Stimulated activated CD4-positive, alpha-beta T cell treated with anti-CD3 and anti-CD28 coated beads, TNF-alpha, amount 100 ng/mL, for 4 hours (primary cell): Measurements from ENCODE around the gene ACOXL.
"Not testable (repeated sequence)": the region's sequence is repeated elsewhere in the genome, so short reads cannot be mapped to it uniquely, and the experiment has no call there.

ENCODE experiments used
- DNase-seq, 3 experiments: peaks; one replicate each; pipeline ENCODE4 v3.0.0-alpha.2; 2020; ENCODE audit warnings: low read depth in 3 of 3

Gene ACOXL

DNA sequence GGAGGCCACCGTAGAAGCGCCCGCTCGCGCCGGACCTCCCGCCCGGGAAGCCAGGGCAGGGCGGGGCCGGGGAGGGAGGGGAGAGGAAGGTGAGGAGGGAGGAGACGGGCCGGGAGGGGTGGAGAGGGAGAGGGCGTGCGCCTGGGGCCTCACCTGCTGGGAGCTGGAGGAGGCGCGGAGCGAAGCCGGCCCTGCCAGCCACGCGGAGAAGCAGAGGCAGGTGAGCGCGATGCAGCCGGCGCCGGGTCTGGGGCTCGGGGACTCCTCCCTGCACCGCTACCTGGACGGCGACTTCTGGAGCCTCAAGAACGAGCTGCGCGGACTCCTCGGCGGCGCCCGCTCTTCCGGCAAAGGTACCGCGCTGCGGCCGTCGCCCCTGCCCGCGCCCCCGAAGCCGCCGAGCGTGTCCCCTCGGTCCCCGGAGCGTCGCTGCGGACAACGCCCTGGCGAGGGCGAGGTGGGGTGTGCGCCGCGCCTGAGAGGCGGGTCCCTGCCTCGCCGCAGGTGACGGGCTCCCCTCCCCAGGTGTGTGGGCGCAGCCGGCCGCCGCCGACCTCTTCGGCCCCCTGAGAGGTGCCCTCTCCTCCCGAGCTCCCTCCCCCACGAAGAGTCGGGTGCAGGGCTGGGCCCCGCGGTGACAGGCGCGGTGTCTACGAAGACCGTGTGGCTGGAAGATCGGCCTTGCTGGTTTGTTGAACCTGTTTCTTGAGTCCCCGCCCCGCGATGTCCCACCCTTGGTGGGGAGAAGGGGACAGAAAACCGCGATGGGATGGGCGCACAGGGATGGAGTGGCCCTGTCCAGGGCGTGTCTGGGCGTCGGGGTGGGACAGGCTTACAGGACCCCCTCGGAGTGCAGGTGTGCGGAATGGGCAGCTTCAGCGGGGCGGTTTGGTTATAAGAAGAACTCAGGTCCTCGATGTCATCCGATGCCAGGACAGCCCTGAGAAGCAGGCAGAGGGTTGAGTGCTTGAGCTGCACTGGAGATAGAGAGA, at the start of gene ACOXL:
Gene ACOXL, plus strand, starts transcription at position 152 of the 992 bp plus-strand sequence. CDS start 35,817 bp downstream, outside the sequence.
- DNase-seq: no peak

DNA sequence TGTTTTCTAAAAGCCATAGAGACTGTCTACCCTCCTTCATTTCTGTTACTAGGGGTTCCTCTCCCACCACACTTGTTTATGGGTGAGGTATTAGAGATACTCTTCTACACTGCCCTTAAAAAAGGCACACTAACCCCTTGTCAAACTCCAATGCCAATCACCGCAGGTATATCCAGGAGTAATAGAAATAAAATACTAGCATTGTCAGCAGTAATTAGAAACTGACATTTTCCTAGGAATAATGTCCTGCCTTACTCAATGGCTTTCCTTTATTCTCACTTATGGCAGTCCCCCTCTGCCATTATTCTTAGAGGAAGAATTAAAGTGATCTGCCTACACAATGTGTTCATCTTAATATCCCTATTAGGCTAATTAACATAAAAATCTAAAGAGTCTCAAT, 49.5 kb upstream of the ACOXL start:
- DNase-seq: no peak

- DNase-seq: not testable (repeated sequence)
Observed at GRCh38 chr2:110687775-110688484, 44.4 kb upstream of the ACOXL start.

DNA sequence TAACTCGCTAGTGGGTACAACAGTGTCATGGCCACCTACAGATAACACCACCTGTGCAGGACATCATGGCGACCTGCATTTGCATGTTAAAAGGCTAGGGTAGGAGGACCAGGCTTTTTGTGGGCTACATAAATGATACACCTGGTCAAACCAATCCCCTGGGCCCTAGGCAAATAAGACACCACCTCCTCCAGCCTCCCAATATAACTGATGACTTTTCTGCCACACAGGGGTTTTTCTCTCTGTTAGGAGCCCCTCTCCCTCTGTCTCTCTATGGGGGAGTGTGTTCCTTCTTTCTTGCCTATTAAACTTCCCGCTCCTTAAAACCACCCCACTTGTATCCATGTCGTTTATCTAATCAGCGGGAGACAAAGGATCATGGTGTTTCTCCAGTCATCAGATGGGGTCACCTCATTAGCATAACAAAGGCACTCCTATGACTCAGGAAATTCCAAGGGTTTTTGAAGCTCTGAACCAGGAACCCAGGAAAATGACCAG, 43.7 kb upstream of the ACOXL start:
- no peak for DNase-seq

GRCh38 chr2:110690083-110690965, 42.0 kb upstream of the ACOXL start:
- no peak for DNase-seq

DNA sequence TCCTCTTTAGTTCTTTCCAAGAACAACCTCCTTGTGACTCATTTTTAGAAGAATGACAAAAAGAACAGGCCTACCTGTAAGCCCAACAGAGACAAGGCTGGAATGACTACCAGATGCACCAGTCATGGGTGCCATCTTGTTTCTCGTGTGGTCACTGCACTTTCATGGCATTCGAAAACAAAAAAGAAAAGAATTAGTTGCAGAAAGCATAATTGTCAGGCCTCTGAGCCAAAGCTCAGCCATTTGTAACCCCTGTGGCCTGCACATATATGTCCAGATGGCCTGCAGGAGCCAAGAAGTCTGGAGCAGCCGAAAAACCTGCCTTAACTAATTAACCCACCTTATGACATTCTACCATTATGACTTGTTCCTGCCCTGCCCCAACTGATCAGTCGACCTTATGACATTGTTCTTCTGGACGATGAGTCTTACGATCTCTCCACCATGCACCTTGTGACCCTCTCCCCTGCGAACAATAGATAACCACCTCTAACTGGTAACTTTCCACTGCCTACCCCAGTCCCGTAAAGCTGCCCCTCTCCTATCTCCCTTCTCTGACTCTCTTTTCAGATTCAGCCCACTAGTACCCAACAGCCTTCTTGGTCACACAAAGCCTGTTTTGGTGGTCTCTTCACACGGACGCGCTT, 40.6 kb upstream of the ACOXL start:
- DNase-seq: no peak

DNA sequence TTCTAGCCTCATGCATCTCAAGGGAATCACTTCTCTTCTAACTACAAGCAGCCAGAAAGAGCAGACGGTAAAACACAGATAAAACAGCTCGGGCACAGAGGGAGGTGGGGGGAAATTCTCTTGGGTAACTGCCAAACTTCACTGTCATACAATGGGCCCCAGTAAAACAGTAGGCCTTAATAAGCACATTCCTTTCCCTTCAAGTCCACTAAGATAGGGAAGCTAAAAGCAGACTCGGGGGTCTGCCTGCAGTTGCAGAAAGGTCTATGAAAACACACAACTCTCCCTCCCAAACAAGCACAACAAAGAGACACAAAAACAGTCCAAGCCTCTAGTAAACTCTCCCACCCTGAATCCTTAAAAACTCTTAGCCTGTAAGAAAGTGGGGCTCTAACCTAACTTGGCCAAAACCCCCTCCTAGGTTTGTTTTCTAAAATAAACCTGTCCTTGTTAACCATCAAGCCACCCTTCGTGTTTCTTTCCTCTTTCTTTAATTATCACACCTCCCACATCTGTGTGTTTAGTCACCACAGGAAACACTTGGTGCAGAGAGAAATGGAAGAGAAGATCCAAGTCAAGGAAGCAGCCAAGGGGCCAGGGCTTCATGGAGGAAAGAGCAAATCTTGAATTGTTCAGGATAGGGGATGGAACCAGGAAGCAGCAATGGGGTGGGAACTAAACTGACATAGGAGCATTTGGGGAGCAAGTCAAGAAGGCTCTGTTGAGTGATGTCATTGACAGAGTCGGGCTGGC, 37.1 kb upstream of the ACOXL start:
- DNase-seq: not testable (repeated sequence)

DNA sequence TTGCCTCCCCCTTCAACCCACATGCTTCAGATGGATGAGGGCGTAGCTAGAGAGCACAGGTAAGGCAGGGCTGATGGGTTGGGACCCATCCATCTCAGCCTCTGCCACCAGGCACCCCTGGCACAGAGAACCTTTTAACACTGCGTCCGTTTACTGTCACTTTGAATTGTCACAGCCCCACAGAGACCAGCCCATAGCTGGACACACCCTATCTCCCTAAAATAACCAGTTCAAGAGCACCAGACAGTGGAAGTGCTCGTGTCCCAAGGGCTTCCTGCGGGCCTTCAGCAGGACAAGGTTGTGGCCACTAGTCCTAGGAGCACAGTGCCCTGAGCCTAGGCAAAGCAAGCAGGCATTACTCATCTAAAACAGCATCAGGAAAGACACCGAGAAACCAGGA, 34.1 kb upstream of the ACOXL start:
- not testable (repeated sequence) for DNase-seq

DNA sequence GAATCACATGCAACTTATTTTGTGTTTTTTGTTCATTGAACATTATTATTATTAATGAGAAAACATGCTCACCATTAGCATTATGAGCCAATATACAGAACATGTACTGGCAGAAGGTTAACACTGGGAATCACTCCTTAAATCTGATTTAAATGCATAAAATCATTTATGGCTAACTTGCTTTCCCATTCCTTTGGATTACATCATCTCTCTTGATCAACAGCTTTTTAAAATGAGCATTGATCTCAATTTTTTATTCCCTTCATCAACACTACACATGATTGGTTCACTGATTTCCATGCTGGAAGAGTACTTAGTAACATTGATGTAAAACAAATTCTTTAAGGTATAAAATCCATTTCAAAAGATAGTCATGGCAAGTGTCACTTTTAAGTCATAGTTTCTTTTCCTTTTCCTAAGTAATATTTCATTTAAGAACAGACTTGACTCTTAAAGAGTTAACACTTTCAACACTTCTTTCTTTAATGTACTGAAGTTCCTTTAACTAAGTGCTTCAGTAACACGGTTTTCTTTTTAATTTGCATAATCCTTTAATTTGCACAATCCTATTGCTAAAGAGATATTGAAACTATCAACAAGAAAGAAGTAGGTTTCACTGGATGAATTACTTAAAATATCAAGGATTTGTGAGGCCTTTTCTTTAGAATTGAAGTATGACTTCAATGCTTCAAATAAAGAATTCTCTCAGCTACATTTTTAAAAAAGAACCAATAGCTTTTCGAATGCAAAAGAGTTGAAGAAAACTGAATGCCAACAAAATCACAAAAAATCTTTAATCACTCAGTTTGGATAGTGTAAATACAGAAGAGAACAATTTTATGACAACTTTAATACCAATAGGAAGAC, 29.6 kb upstream of the ACOXL start:
- DNase-seq: no peak

GRCh38 chr2:110707386-110707965, 24.9 kb upstream of the ACOXL start:
- DNase-seq: no peak

DNA sequence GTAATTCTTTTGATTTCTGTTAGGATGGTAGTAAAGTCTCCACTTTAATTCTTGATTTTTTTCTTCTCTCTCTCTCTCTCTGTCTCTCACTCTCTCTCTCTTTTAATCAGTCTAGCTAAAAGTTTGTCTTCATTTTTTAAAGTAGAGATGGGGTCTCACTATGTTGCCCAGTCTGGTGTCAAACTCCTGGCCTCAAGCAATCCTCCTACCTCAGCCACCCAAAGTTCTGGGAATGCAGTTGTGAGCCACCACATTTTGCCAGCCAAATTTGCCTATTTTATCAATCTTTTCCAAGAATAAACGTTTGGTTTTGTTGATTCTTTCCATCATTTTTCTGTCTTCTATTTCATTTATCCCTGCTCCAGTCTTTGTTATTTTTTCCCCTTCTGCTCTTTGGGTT, 23.9 kb upstream of the ACOXL start:
- DNase-seq: no peak

DNA sequence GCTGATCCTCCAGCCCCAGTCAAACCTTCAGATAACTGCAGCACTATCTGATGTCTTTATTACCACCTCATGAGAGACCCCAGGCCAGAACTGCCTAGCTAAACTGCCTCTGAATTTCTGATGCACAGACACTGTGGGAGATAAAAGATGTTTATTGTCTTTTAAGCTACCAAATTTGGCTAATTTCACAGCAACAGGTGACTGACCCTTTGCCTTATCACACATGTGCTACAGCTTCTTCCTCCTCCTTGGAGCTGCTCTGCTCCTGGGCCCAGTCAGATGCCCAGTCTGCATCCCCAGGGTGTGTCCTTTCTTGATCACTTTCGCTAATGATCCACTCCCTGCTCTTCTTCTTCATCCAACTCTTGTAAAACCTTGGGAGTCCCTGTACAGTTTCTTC, 19.6 kb upstream of the ACOXL start:
- no peak for DNase-seq

DNA sequence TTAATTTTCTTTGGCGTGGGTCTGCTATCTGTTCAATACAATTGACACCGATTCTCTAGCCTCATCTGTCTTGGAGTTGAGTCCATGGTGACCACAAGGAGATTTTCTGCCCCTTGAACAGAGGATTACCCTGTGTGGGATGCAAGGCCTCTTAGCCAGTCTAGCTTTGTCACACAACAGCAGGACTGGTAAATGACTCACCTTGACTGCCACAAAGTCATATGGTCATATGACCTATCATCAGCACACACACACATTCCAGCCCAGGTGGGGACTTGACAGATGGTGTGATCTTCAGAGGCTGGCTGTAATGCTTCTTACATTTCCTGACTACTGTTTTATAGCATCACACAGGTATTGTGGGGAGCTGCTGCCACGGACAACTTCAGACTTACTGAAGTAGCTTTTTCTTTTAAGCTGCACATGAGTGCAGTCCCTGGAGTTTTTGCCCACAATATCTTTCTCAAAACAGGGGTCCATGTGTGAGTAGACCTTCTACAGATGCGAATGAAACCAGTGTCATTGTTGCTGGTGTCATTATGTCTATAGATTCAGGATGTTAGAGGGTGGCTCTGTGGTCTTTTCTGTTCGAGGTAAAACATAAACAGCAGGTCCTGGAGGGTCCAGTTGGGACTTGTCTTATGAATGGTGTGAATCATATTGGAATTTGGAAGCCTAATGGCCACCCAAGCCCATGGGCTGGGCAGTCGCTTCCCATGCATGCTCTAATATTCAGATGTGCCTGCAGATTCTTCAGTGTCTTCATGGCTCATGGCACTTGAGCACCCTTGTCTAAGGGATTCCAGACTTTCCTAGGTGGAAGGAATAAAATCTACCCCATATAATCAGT, 18.6 kb upstream of the ACOXL start:
- no peak for DNase-seq

DNA sequence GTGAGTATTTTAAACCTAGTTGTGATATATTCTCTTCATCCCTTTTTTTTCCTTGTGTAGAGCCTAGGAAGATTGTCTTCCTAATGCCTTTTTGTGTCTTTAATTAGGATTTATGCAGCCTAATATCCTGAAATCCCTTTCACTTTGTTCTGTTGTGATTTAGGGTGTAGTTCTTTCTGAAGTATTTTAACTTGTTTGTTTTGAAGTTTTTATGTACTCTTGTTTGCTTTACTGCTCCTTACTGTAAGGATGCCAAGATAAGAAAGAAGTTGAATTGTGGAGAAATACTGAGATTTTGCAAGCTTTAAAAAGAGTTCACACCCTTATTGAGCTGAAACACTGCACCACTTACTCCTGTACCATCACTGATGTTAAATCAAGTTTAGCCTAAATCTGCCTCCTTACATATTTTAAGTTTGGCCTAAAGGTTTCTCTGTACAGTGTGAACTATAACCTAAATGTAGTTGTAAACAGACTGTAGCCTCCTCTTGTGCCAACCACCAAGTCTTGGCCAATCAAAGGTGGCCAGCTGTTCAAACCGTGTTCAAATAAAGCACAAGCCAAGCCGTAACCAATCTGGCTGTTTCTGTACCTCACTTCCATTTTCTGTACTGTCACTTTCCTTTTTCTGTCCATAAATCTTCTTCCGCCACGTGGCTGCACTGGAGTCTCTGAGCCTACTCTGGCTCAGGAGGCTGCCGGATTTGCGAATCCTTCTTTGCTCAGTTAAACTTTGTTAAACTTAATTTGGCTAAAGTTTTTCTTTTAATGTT, 17.7 kb upstream of the ACOXL start:
- no peak for DNase-seq

- no peak for DNase-seq
Observed at GRCh38 chr2:110716959-110717645, 15.3 kb upstream of the ACOXL start.

GRCh38 chr2:110717734-110718133, 14.6 kb upstream of the ACOXL start:
- DNase-seq: no peak

DNA sequence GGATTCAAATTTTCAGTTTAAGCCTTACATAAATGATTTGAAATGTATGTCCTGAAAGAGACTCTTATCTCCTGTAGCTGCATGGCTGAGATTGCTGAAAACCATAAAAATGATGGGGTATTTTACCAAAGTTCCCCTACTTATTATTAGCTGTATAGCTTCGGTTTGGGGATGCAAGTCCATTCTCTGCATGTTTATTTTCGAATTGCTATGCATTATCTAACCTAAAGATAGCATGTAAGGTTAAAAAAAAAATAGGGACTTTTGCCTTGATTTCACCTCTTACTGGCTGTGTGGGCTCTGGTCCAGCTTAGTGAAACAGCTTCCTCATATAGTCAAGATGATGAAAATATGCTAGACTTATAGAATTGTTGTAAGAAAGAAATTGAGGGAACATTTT, 14.0 kb upstream of the ACOXL start:
- no peak for DNase-seq
